ENCODE results near the gene ABCD2. TPM values are rescaled to one million over a fixed set of nuclear protein-coding genes. Genes with fewer than 3 reads are reported as not detected.
"Not testable (repeated sequence)": the region's sequence is repeated elsewhere in the genome, so short reads cannot be mapped to it uniquely, and the experiment has no call there.

The ABCD2 gene
- total RNA-seq, 1 experiment from 2014 or later: not detected

GRCh38 chr12:39573971-39574370 is 45.6 kb downstream of the ABCD2 start:
- in situ Hi-C loops (cut with HindIII; ENCODE audit: low sequenced_read_pairs): no loop called here
- DNase-seq (ENCODE audit: low spot score): no peak

GRCh38 chr12:39572551-39572950 is 47.1 kb downstream of the ABCD2 start:
- in situ Hi-C loops (cut with HindIII; ENCODE audit: low sequenced_read_pairs): no loop called here
- DNase-seq (ENCODE audit: low spot score): peak; percentile 80

- in situ Hi-C loops (cut with HindIII; ENCODE audit: low sequenced_read_pairs): no loop called here
- DNase-seq (ENCODE audit: low spot score): no peak
Measured at GRCh38 chr12:39571351-39571750, 48.3 kb downstream of the ABCD2 start.

- in situ Hi-C loops (cut with HindIII; ENCODE audit: low sequenced_read_pairs): no loop called here
- no peak for DNase-seq (ENCODE audit: low spot score)
Measured at GRCh38 chr12:39553476-39553875, 66.1 kb downstream of the ABCD2 start.

- in situ Hi-C loops (cut with HindIII; ENCODE audit: low sequenced_read_pairs); DNase-seq (ENCODE audit: low spot score): not testable (repeated sequence)
Measured at GRCh38 chr12:39544211-39544610, 75.4 kb downstream of the ABCD2 start.

GRCh38 chr12:39541471-39541870 is 78.1 kb downstream of the ABCD2 start:
- DNase-seq (ENCODE audit: low spot score): no peak
- in situ Hi-C loops (cut with HindIII; ENCODE audit: low sequenced_read_pairs): no loop called here

- in situ Hi-C loops (cut with HindIII; ENCODE audit: low sequenced_read_pairs): no loop called here
- no peak for DNase-seq (ENCODE audit: low spot score)
Measured at GRCh38 chr12:39538679-39539104, 80.9 kb downstream of the ABCD2 start.

- in situ Hi-C loops (cut with HindIII; ENCODE audit: low sequenced_read_pairs): no loop called here
- no peak for DNase-seq (ENCODE audit: low spot score)
Measured at GRCh38 chr12:39533951-39534350, 85.7 kb downstream of the ABCD2 start.

- in situ Hi-C loops (cut with HindIII; ENCODE audit: low sequenced_read_pairs): no loop called here
- no peak for DNase-seq (ENCODE audit: low spot score)
Measured at GRCh38 chr12:39532448-39532847, 87.2 kb downstream of the ABCD2 start.

GRCh38 chr12:39526974-39527373 is 92.6 kb downstream of the ABCD2 start:
- in situ Hi-C loops (cut with HindIII; ENCODE audit: low sequenced_read_pairs): no loop called here
- DNase-seq (ENCODE audit: low spot score): no peak

- DNase-seq (ENCODE audit: low spot score); in situ Hi-C loops (cut with HindIII; ENCODE audit: low sequenced_read_pairs): not testable (repeated sequence)
Measured at GRCh38 chr12:39522167-39522566, 97.4 kb downstream of the ABCD2 start.

- in situ Hi-C loops (cut with HindIII; ENCODE audit: low sequenced_read_pairs): no loop called here
- DNase-seq (ENCODE audit: low spot score): no peak
Measured at GRCh38 chr12:39510001-39510400, 109.6 kb downstream of the ABCD2 start.

- DNase-seq (ENCODE audit: low spot score): no peak
- in situ Hi-C loops (cut with HindIII; ENCODE audit: low sequenced_read_pairs): no loop called here
Measured at GRCh38 chr12:39505554-39505953, 114.0 kb downstream of the ABCD2 start.

- in situ Hi-C loops (cut with HindIII; ENCODE audit: low sequenced_read_pairs): no loop called here
- no peak for DNase-seq (ENCODE audit: low spot score)
Measured at GRCh38 chr12:39505023-39505422, 114.6 kb downstream of the ABCD2 start.

- no peak for DNase-seq (ENCODE audit: low spot score)
- in situ Hi-C loops (cut with HindIII; ENCODE audit: low sequenced_read_pairs): no loop called here
Measured at GRCh38 chr12:39503439-39503838, 116.2 kb downstream of the ABCD2 start.

GRCh38 chr12:39502726-39503125 is 116.9 kb downstream of the ABCD2 start:
- in situ Hi-C loops (cut with HindIII; ENCODE audit: low sequenced_read_pairs): no loop called here
- DNase-seq (ENCODE audit: low spot score): no peak

Other genes starting within 250 kb of the ABCD2 start
- gene KIF21A, start 176.7 kb downstream of the ABCD2 start, total RNA-seq (2014; rRNA removed; shearing (Covaris generic)): 9.6 and 11.0 TPM in 2 replicates